Measurements from ENCODE around the gene ASB11. TPM values are rescaled to one million over a fixed set of nuclear protein-coding genes. Genes with fewer than 3 reads are reported as not detected.
"Not testable (repeated sequence)": the region's sequence is repeated elsewhere in the genome, so short reads cannot be mapped to it uniquely, and the experiment has no call there.

ASB11 gene
- total RNA-seq, 1 donor from 2014 or later, result 15.1 TPM

DNA sequence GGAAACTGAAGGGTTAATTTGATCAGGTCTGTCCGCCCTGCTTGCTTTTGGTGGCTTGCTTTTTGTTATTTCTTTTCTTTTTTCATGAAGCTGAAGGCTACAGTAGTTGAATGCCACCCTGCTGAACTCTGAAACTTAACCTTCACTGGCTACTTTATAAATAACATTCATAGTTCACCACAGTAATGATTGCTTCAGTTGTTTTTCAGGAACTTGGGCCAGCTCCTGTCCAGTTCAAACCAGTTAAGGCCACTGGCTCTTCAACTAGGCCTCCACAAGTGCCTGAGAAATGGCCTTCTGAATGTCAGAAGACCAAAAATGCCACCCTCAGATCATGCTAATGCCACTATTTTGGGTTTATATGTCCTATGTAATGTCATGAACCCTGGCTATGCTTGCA is 37.8 kb downstream of the ASB11 start:
- Histone ChIP-seq H3K4me3 (ENCODE audit: low read length in 3 of 3) (no peak overlapping the region), H3K36me3 (ENCODE audit: control insufficient read depth in 3 of 3, insufficient read depth in 3 of 3, low read length in 3 of 3) (no peaks in the 10 kb centered on the region), H3K4me1 (ENCODE audit: control insufficient read depth in 3 of 3, insufficient read depth in 3 of 3, low read length in 3 of 3) (peaks cover 0 to 12% (median 0%) of the 10 kb centered on the region in 3 donors), H3K27ac (ENCODE audit: low read depth, low read length) (peak overlapping the region; percentile 54), H3K9ac (ENCODE audit: low read depth in 1 of 3, low read length in 3 of 3) (no peak overlapping the region), H3K9me3 (ENCODE audit: control insufficient read depth in 3 of 3, low read length in 3 of 3) (no peaks in the 10 kb centered on the region), H3K27me3 (ENCODE audit: control insufficient read depth in 3 of 3, insufficient read depth in 3 of 3, low read length in 3 of 3) (no peaks in the 10 kb centered on the region)

DNA sequence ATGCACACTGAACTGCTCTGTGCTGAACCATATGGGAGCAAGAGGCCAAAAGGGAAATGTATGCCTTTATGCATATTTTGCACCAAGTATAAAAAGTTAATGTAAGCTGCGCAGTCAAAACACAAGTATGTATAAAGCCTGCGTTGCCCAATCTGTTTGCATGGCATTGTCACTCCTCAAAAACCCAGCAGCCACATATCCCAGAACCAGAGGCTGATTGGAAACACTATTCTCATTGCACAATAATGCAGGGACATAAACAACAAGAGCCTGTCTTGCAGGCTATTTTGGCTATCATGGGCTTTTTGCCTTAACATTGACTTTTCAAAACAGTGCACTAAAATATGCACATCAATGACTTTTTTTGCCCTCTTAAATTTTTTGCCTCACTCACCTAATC is 40.5 kb downstream of the ASB11 start:
- H3K4me3 ChIP-seq (ENCODE audit: low read length in 3 of 3), result no peak overlapping the region
- no peaks in the 10 kb centered on the region for H3K9me3 ChIP-seq (ENCODE audit: control insufficient read depth in 3 of 3, low read length in 3 of 3)
- no peak overlapping the region for H3K27ac ChIP-seq (ENCODE audit: low read depth, low read length)
- peaks cover 0 to 12% (median 0%) of the 10 kb centered on the region in 3 donors for H3K4me1 ChIP-seq (ENCODE audit: control insufficient read depth in 3 of 3, insufficient read depth in 3 of 3, low read length in 3 of 3)
- H3K36me3 ChIP-seq (ENCODE audit: control insufficient read depth in 3 of 3, insufficient read depth in 3 of 3, low read length in 3 of 3), result no peaks in the 10 kb centered on the region
- H3K9ac ChIP-seq (ENCODE audit: low read depth in 1 of 3, low read length in 3 of 3), result no peak overlapping the region
- no peaks in the 10 kb centered on the region for H3K27me3 ChIP-seq (ENCODE audit: control insufficient read depth in 3 of 3, insufficient read depth in 3 of 3, low read length in 3 of 3)

DNA sequence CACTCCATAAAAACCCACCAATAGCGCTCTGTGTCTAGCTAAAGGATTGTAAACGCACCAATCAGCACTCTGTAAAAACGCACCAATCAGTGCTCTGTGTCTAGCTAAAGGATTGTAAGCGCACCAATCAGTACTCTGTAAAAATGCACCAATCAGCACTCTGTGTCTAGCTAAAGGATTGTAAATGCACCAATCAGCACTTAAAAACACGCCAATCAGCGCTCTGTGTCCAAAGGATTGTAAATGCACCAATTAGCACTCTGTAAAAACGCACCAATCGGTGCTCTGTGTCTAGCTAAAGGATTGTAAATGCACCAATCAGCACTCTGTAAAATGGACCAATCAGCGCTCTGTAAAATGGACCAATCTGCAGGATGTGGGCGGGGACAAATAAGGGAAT is 42.2 kb downstream of the ASB11 start:
- H3K27me3 ChIP-seq (ENCODE audit: control insufficient read depth in 3 of 3, insufficient read depth in 3 of 3, low read length in 3 of 3); H3K9me3 ChIP-seq (ENCODE audit: control insufficient read depth in 3 of 3, low read length in 3 of 3); H3K36me3 ChIP-seq (ENCODE audit: control insufficient read depth in 3 of 3, insufficient read depth in 3 of 3, low read length in 3 of 3); H3K27ac ChIP-seq (ENCODE audit: low read depth, low read length); H3K9ac ChIP-seq (ENCODE audit: low read depth in 1 of 3, low read length in 3 of 3); H3K4me3 ChIP-seq (ENCODE audit: low read length in 3 of 3): not testable (repeated sequence)
- peaks cover 0 to 12% (median 0%) of the 10 kb centered on the region in 3 donors for H3K4me1 ChIP-seq (ENCODE audit: control insufficient read depth in 3 of 3, insufficient read depth in 3 of 3, low read length in 3 of 3)

DNA sequence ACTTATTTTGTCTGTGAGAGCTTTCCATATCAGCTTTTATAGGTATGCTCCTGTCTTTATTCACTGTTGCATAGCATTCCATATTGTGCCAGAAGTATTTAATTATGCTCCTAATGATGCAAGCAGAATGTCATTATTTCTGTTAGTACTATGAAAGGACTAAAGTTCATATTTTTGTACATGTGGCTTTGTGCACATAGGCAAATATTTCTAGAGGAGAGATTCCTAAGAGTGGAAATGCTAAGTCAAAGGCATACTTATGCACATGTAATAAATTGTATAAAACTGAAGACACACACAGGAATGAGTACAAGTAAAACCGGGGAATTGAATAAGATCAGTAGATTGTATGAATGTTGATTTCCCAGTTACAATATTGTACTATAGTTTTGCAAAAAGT is 43.7 kb downstream of the ASB11 start:
- no peaks in the 10 kb centered on the region for H3K9me3 ChIP-seq (ENCODE audit: control insufficient read depth in 3 of 3, low read length in 3 of 3)
- H3K4me1 ChIP-seq (ENCODE audit: control insufficient read depth in 3 of 3, insufficient read depth in 3 of 3, low read length in 3 of 3), result peaks cover 0 to 4% (median 0%) of the 10 kb centered on the region in 3 donors
- H3K4me3 ChIP-seq (ENCODE audit: low read length in 3 of 3), result no peak overlapping the region
- no peak overlapping the region for H3K9ac ChIP-seq (ENCODE audit: low read depth in 1 of 3, low read length in 3 of 3)
- no peaks in the 10 kb centered on the region for H3K36me3 ChIP-seq (ENCODE audit: control insufficient read depth in 3 of 3, insufficient read depth in 3 of 3, low read length in 3 of 3)
- no peaks in the 10 kb centered on the region for H3K27me3 ChIP-seq (ENCODE audit: control insufficient read depth in 3 of 3, insufficient read depth in 3 of 3, low read length in 3 of 3)
- no peak overlapping the region for H3K27ac ChIP-seq (ENCODE audit: low read depth, low read length)

DNA sequence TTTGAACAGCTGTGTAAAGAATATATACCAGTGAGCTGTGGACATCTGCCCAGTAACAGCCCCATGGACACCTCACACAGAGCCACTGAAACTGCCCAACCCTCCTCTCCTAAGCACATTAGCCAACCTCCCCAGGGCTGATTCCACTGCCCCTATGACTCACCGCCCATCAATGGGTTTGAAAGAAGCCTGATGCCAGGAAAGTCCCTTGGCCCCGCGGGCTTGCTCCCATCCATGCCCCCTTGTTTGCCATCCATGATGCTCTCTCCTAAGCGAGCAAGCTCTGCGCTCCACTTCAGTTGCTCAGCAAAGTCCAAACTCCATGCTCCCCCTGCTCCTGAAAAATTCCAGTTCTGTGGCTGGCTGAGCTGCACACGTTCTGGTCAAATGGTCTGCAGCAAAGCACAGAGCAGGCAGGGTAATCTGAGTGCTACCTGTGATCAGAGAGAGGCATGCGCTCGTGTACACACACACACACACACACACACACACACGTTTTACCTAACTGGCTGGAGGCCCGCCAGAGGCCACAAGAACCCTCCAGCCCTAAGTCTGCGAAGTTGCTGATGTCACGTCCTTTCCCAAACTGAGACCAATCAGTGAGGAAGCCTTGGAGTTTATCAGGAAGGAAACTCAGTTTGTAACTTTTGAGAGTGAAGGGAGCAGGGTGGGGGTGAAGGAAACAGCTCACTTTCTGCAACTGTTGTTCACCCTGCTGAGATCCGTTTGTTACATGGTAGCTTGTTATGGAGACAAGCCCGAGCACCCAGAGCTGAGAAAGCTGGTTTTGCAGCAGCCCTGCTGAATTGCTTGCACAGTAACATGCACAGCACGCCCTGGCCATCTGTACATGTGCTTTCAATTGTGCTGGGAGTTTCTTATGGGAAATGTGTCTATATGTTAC is 45.6 kb downstream of the ASB11 start, which contains the start of gene ASB9:
Gene ASB9 (minus strand): TSS at position 466 of the 904 bp plus-strand sequence. CDS start 209 bp downstream, at position 257.
- Histone ChIP-seq H3K4me1 (ENCODE audit: control insufficient read depth in 3 of 3, insufficient read depth in 3 of 3, low read length in 3 of 3) (peaks cover 0 to 3% (median 0%) of the 10 kb centered on the region in 3 donors), H3K9ac (ENCODE audit: low read depth in 1 of 3, low read length in 3 of 3) (no peak within 1 kb of the TSS), H3K27me3 (ENCODE audit: control insufficient read depth in 3 of 3, insufficient read depth in 3 of 3, low read length in 3 of 3) (no peaks in the 10 kb centered on the region), H3K4me3 (ENCODE audit: low read length in 3 of 3) (peak within 1 kb of the TSS in 1 of 3 donors; percentile 43), H3K36me3 (ENCODE audit: control insufficient read depth in 3 of 3, insufficient read depth in 3 of 3, low read length in 3 of 3) (no peaks in the 10 kb centered on the region), H3K9me3 (ENCODE audit: control insufficient read depth in 3 of 3, low read length in 3 of 3) (no peaks in the 10 kb centered on the region), H3K27ac (ENCODE audit: low read depth, low read length) (no peak within 1 kb of the TSS)

DNA sequence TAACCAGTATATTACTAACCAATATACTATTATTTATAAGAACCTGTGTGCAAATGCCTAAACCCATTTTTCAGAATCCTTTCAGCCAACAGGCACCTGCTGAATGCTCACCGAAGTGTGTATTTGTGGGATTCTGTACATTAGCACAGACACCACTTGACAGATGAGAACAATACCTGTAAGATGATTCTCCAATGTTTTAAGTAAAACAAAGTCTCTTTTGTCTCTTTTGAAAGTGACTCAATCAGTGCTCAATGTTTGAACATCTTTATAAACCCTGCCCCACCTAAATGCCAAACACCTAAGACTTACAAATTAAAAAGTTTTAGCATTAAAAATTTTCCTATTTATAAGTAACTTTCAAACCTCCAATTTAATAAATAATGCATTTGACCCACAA is 46.3 kb downstream of the ASB11 start:
- Histone ChIP-seq H3K27ac (ENCODE audit: low read depth, low read length) (no peak overlapping the region), H3K9me3 (ENCODE audit: control insufficient read depth in 3 of 3, low read length in 3 of 3) (no peaks in the 10 kb centered on the region), H3K4me1 (ENCODE audit: control insufficient read depth in 3 of 3, insufficient read depth in 3 of 3, low read length in 3 of 3) (no peaks in the 10 kb centered on the region), H3K9ac (ENCODE audit: low read depth in 1 of 3, low read length in 3 of 3) (no peak overlapping the region), H3K27me3 (ENCODE audit: control insufficient read depth in 3 of 3, insufficient read depth in 3 of 3, low read length in 3 of 3) (no peaks in the 10 kb centered on the region), H3K4me3 (ENCODE audit: low read length in 3 of 3) (no peak overlapping the region), H3K36me3 (ENCODE audit: control insufficient read depth in 3 of 3, insufficient read depth in 3 of 3, low read length in 3 of 3) (no peaks in the 10 kb centered on the region)

DNA sequence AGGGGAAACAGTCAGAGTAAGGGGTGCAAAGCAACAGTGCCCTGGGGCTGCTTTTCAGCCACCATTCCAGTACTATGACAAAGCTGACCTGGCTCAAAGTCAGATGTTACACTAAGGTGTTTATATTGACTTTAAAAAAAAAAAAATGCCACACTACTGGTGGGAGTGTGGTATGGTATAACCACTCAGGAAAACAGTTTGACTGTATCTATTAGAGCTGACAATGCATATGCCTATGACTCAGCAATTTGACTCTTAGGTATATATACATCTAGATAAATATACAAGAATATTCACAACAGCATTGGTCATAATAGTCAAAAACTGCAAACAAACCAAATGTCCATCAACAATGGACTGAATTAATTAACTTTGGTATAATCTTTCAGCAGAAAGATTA is 60.6 kb downstream of the ASB11 start:
- no peaks in the 10 kb centered on the region for H3K9me3 ChIP-seq (ENCODE audit: control insufficient read depth in 3 of 3, low read length in 3 of 3)
- H3K27ac ChIP-seq (ENCODE audit: low read depth, low read length), result no peak overlapping the region
- no peaks in the 10 kb centered on the region for H3K27me3 ChIP-seq (ENCODE audit: control insufficient read depth in 3 of 3, insufficient read depth in 3 of 3, low read length in 3 of 3)
- no peaks in the 10 kb centered on the region for H3K36me3 ChIP-seq (ENCODE audit: control insufficient read depth in 3 of 3, insufficient read depth in 3 of 3, low read length in 3 of 3)
- H3K9ac ChIP-seq (ENCODE audit: low read depth in 1 of 3, low read length in 3 of 3), result no peak overlapping the region
- H3K4me1 ChIP-seq (ENCODE audit: control insufficient read depth in 3 of 3, insufficient read depth in 3 of 3, low read length in 3 of 3), result no peaks in the 10 kb centered on the region
- no peak overlapping the region for H3K4me3 ChIP-seq (ENCODE audit: low read length in 3 of 3)

DNA sequence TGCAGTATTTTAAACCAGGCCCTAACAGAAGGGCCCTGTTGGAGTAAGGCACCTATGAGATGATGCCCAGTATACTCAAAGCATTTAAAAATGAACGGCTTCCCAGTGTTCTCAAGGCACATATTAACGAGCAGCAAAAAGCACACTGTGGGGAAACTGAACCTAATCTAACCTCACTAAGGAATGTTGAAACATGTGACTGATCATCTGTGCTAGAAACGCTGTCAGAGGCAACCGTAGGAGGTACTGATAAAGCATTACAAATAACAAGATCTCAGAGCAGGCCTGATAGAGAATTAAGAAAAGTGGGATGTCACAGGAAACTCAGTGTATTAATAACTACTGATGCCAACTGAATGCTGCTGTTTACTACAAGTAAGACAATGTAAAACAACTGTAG is 69.5 kb downstream of the ASB11 start:
- Histone ChIP-seq H3K4me1 (ENCODE audit: control insufficient read depth in 3 of 3, insufficient read depth in 3 of 3, low read length in 3 of 3) (no peaks in the 10 kb centered on the region), H3K27ac (ENCODE audit: low read depth, low read length) (no peak overlapping the region), H3K4me3 (ENCODE audit: low read length in 3 of 3) (no peak overlapping the region), H3K27me3 (ENCODE audit: control insufficient read depth in 3 of 3, insufficient read depth in 3 of 3, low read length in 3 of 3) (no peaks in the 10 kb centered on the region), H3K36me3 (ENCODE audit: control insufficient read depth in 3 of 3, insufficient read depth in 3 of 3, low read length in 3 of 3) (no peaks in the 10 kb centered on the region), H3K9ac (ENCODE audit: low read depth in 1 of 3, low read length in 3 of 3) (no peak overlapping the region), H3K9me3 (ENCODE audit: control insufficient read depth in 3 of 3, low read length in 3 of 3) (no peaks in the 10 kb centered on the region)

DNA sequence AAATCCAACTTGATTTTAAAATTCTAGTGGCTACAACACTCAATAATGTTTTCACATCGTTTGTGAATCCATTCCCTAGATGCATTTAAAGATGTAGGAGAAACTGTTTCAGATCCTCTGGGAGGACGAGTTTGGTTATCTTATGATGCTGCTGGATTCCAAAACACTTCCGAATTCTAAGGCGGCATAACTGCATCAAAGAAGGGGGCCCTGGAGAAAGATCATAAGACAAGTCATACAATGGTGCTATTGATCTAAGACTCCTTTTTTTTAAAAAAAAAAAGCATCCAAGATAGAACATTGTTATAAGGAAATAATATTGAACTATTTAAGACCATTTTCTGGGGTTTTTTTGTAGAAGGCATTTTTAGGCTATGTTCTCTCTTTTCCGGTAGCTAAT is 71.0 kb downstream of the ASB11 start:
- Histone ChIP-seq H3K4me3 (ENCODE audit: low read length in 3 of 3) (no peak overlapping the region), H3K27ac (ENCODE audit: low read depth, low read length) (no peak overlapping the region), H3K4me1 (ENCODE audit: control insufficient read depth in 3 of 3, insufficient read depth in 3 of 3, low read length in 3 of 3) (no peaks in the 10 kb centered on the region), H3K9ac (ENCODE audit: low read depth in 1 of 3, low read length in 3 of 3) (no peak overlapping the region), H3K27me3 (ENCODE audit: control insufficient read depth in 3 of 3, insufficient read depth in 3 of 3, low read length in 3 of 3) (no peaks in the 10 kb centered on the region), H3K9me3 (ENCODE audit: control insufficient read depth in 3 of 3, low read length in 3 of 3) (no peaks in the 10 kb centered on the region), H3K36me3 (ENCODE audit: control insufficient read depth in 3 of 3, insufficient read depth in 3 of 3, low read length in 3 of 3) (no peaks in the 10 kb centered on the region)

DNA sequence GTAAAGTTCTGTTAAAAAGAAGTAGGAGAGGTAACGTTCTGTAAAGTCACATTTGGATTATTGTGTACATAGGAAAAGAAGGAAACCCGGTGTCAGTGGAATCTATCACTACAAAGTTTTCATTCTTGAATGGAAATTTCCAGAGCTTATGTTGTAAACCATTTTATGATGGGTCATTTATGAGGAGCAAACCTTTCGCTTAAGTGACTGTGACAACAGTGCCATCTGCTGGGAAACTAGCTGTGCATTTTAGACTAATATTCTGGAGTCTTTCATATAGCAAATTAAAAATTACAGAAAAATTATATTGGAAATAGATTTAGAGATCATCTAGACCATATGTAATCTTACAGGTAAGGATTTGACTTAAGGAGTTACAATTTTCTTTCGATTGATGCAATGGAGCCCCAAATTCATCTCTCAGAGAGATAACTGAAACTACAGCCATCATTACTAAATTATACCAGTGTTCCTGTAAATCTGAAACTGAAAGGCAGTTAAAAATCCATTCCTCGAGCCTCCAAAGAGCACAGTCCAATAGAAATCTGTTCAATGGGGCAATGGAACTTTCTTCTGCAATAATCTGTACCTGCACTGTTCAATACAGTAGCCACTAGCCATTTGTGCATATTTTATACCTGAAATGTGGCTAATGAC is 72.4 kb downstream of the ASB11 start:
- H3K27me3 ChIP-seq (ENCODE audit: control insufficient read depth in 3 of 3, insufficient read depth in 3 of 3, low read length in 3 of 3), result no peaks in the 10 kb centered on the region
- H3K4me1 ChIP-seq (ENCODE audit: control insufficient read depth in 3 of 3, insufficient read depth in 3 of 3, low read length in 3 of 3), result no peaks in the 10 kb centered on the region
- H3K9me3 ChIP-seq (ENCODE audit: control insufficient read depth in 3 of 3, low read length in 3 of 3), result no peaks in the 10 kb centered on the region
- no peak overlapping the region for H3K27ac ChIP-seq (ENCODE audit: low read depth, low read length)
- H3K9ac ChIP-seq (ENCODE audit: low read depth in 1 of 3, low read length in 3 of 3), result no peak overlapping the region
- no peaks in the 10 kb centered on the region for H3K36me3 ChIP-seq (ENCODE audit: control insufficient read depth in 3 of 3, insufficient read depth in 3 of 3, low read length in 3 of 3)
- H3K4me3 ChIP-seq (ENCODE audit: low read length in 3 of 3), result no peak overlapping the region
